HepG2 (cell line): Measurements from ENCODE around the gene VSIG2. TPM values are rescaled to one million over a fixed set of nuclear protein-coding genes. Genes with fewer than 3 reads are reported as not detected.

Experiments used
- ATAC-seq: fragments of 200-7000 bp; cut with Tn5 transposase; 3 replicates; pipeline ENCODE4 v1.9.1; 2020; ENCODE audit warnings: mild to moderate bottlenecking, moderate library complexity
- BruUV-seq: library from RNA; stranded (reverse); fragments of 400-500 nt; replicated peaks from 2 replicates; lab custom pipeline; 2021; lab: Mats Ljungman, UMichigan
- CTCF ChIA-PET: fragments of 300-600 bp; formaldehyde crosslinking; extraction: SDS; loops from one replicate; lab custom pipeline; 2021; ENCODE audit warnings: low total read pairs, inconsistent platforms, low intra/inter-chr PET ratio; lab: Yijun Ruan, JAX
- POLR2A ChIA-PET: fragments of 350-600 bp; sonication (Branson Sonifier 250); formaldehyde crosslinking; loops from one replicate; lab custom pipeline; 2020; ENCODE audit warnings: antibody characterized with exemption, inconsistent platforms; lab: Yijun Ruan, JAX
- DNase-seq: peaks from one replicate; pipeline ENCODE4 v3.0.0-alpha.2; 2015; ENCODE audit warnings: low spot score
- FAIRE-seq: peaks from 3 replicates; lab custom pipeline; 2011; peaks lifted over from hg19 to GRCh38; lab: Jason Lieb, UNC
- H2AFZ ChIP-seq: one replicate; pipeline ENCODE4 v1.6.1; 2011; ENCODE audit warnings: low read length, inconsistent platforms
- H3K27ac ChIP-seq: fragments of 300-600 bp; 3 replicates; pipeline ENCODE4 v1.8.0; 2011; ENCODE audit warnings: mixed run types, mild to moderate bottlenecking, mixed read lengths, low read length, inconsistent platforms; ENCODE audit not compliant: insufficient read depth; ENCODE audit errors: extremely low read length
- H3K27me3 ChIP-seq, 2 experiments: fragments of 200-600 bp in 1 of 2; 2 replicates in 1 of 2; 3 replicates in 1 of 2; pipeline versions ENCODE4 v1.6.0 to v1.8.0; 2011; ENCODE audit warnings: low read length in 2 of 2, mild to moderate bottlenecking in 2 of 2, moderate library complexity in 2 of 2, inconsistent platforms in 1 of 2; ENCODE audit not compliant: insufficient read depth in 2 of 2, control insufficient read depth in 1 of 2
- H3K36me3 ChIP-seq, 2 experiments: fragments of 200-600 bp in 1 of 2; replicated peaks in 1 of 2; 2 replicates in 1 of 2; 3 replicates in 1 of 2; pipeline versions ENCODE4 v1.5.1 to v1.8.0; 2011; ENCODE audit warnings: low read length in 2 of 2, inconsistent platforms in 1 of 2; ENCODE audit not compliant: insufficient read depth in 2 of 2, control insufficient read depth in 1 of 2
- H3K4me1 ChIP-seq: 2 replicates; pipeline ENCODE4 v1.5.1; 2012; ENCODE audit warnings: low read length, inconsistent platforms; ENCODE audit not compliant: insufficient read depth
- H3K4me2 ChIP-seq: 2 replicates; pipeline ENCODE4 v1.6.0; 2011; ENCODE audit warnings: low read depth, low read length, inconsistent platforms
- H3K4me3 ChIP-seq, 3 experiments: fragments of 200-600 bp in 1 of 3; sonication (generic), shearing (Covaris generic) in 1 of 3; replicated peaks in 1 of 3; 2 replicates each; pipeline ENCODE4 v1.5.1; 2011 to 2016; ENCODE audit warnings: low read length in 3 of 3, inconsistent platforms in 2 of 3, low read depth in 2 of 3, mild to moderate bottlenecking in 2 of 3, control low read depth in 1 of 3, mixed read lengths in 1 of 3; ENCODE audit not compliant: insufficient read depth in 1 of 3
- H3K79me2 ChIP-seq: one replicate; pipeline ENCODE4 v1.6.1; 2011; ENCODE audit warnings: low read length, inconsistent platforms; ENCODE audit not compliant: insufficient read depth
- H3K9ac ChIP-seq: 2 replicates; pipeline ENCODE4 v1.6.0; 2011; ENCODE audit warnings: mild to moderate bottlenecking, low read depth, low read length, inconsistent platforms; ENCODE audit not compliant: insufficient read depth
- H3K9me3 ChIP-seq: 2 replicates; pipeline ENCODE4 v1.5.1; 2012; ENCODE audit warnings: mild to moderate bottlenecking, low read length
- H4K20me1 ChIP-seq: 2 replicates; pipeline ENCODE4 v1.6.0; 2011; ENCODE audit warnings: inconsistent platforms, mild to moderate bottlenecking, low read length, moderate library complexity; ENCODE audit not compliant: insufficient read depth
- FOXC1 ChIP-seq: sonication (generic); formaldehyde crosslinking; IDR thresholded peaks from 2 replicates; pipeline ENCODE4 v1.8.0; 2022; ENCODE audit warnings: mild to moderate bottlenecking, missing genetic modification reagents, borderline replicate concordance
- ISL2 ChIP-seq: sonication (generic); formaldehyde crosslinking; IDR thresholded peaks from 2 replicates; pipeline ENCODE4 v1.5.0; 2020; ENCODE audit warnings: missing genetic modification reagents
- KMT2B ChIP-seq: IDR thresholded peaks from 2 replicates; pipeline ENCODE4 v1.6.1; 2016; ENCODE audit warnings: missing genetic modification reagents, missing compliant biosample characterization
- MEIS1 ChIP-seq: sonication (generic); formaldehyde crosslinking; IDR thresholded peaks from 2 replicates; pipeline ENCODE4 v1.9.0; 2021; ENCODE audit warnings: mild to moderate bottlenecking, missing genetic modification reagents, moderate library complexity, borderline replicate concordance
- MTA3 ChIP-seq: sonication (generic); formaldehyde crosslinking; IDR thresholded peaks from 2 replicates; pipeline ENCODE4 v1.4.0; 2020; ENCODE audit warnings: missing genetic modification reagents
- MXI1 ChIP-seq: IDR thresholded peaks from 3 replicates; pipeline ENCODE4 v1.6.1; 2012; ENCODE audit warnings: low read depth, low read length, inconsistent platforms, borderline replicate concordance
- PHF8 ChIP-seq: sonication (generic); formaldehyde crosslinking; IDR thresholded peaks from 2 replicates; pipeline ENCODE4 v1.5.0; 2020; ENCODE audit warnings: missing genetic modification reagents
- SRY ChIP-seq: sonication (generic); formaldehyde crosslinking; IDR thresholded peaks from 2 replicates; pipeline ENCODE4 v1.8.0; 2022; ENCODE audit warnings: mild to moderate bottlenecking, missing genetic modification reagents
- SYNCRIP ChIP-seq: fragments of 200-400 bp; formaldehyde crosslinking; IDR thresholded peaks from 2 replicates; pipeline ENCODE4 v1.6.1; 2018; ENCODE audit warnings: mild to moderate bottlenecking, low read depth, low read length; ENCODE audit not compliant: insufficient read depth
- ZNF180 ChIP-seq: sonication (generic); formaldehyde crosslinking; IDR thresholded peaks from 2 replicates; pipeline ENCODE4 v1.4.0; 2020; ENCODE audit warnings: low read depth, missing genetic modification reagents, borderline replicate concordance
- ZNF205 ChIP-seq: IDR thresholded peaks from 2 replicates; pipeline ENCODE4 v1.6.1; 2018; ENCODE audit warnings: missing biosample characterization, missing genetic modification reagents
- ZNF292 ChIP-seq: sonication (generic); formaldehyde crosslinking; IDR thresholded peaks from 2 replicates; pipeline ENCODE4 v1.8.1; 2022; ENCODE audit warnings: mild to moderate bottlenecking, low read depth, missing genetic modification reagents, borderline replicate concordance
- ZNF569 ChIP-seq: sonication (generic); formaldehyde crosslinking; IDR thresholded peaks from 2 replicates; pipeline ENCODE4 v1.5.0; 2020; ENCODE audit warnings: mild to moderate bottlenecking, missing genetic modification reagents, moderate library complexity, borderline replicate concordance
- ZNF629 ChIP-seq: sonication (generic); formaldehyde crosslinking; conservative IDR thresholded peaks from 2 replicates; pipeline ENCODE4 v1.5.0; 2020; ENCODE audit warnings: missing genetic modification reagents
- ZNF749 ChIP-seq: sonication (generic); formaldehyde crosslinking; IDR thresholded peaks from 2 replicates; pipeline ENCODE4 v1.8.0; 2022; ENCODE audit warnings: mild to moderate bottlenecking, missing genetic modification reagents, moderate library complexity, borderline replicate concordance
- ZNF775 ChIP-seq: sonication (generic); formaldehyde crosslinking; IDR thresholded peaks from 2 replicates; pipeline ENCODE4 v1.4.0; 2020; ENCODE audit warnings: missing genetic modification reagents, mild to moderate bottlenecking, moderate library complexity, borderline replicate concordance
- ZNF776 ChIP-seq: sonication (generic); formaldehyde crosslinking; IDR thresholded peaks from 2 replicates; pipeline ENCODE4 v1.4.0; 2020; ENCODE audit warnings: mild to moderate bottlenecking, missing genetic modification reagents
- ZSCAN20 ChIP-seq: sonication (generic); formaldehyde crosslinking; IDR thresholded peaks from 2 replicates; pipeline ENCODE4 v1.4.0; 2020; ENCODE audit warnings: missing genetic modification reagents, mild to moderate bottlenecking, borderline replicate concordance
- WGBS: methylation state at CpG from one replicate; pipeline ENCODE4 v1.1.6; 2017; ENCODE audit warnings: low lambda C conversion rate; 5-methylcytosine and 5-hydroxymethylcytosine counted together
- in situ Hi-C: cut with HindIII; loops from 2 replicates; pipeline ENCODE4 v1.10.0; 2017; ENCODE audit warnings: low pct_unique_long_range_greater_than_20kb; ENCODE audit not compliant: extremely low pct_ligation_motif_present
- intact Hi-C: fragments of 100-400 bp; cut with micrococcal nuclease; formaldehyde crosslinking; loops from one replicate; pipeline ENCODE4 v1.10.0; 2022; ENCODE audit not compliant: unreplicated experiment
- polyA plus RNA-seq, 8 experiments: library from polyadenylated mRNA; depleted of rRNA in 3 of 8; stranded (reverse) in 7 of 8; unstranded in 1 of 8; fragments of >200 nt; fragmentation: Illumina TruSeq in 4 of 8; extraction: Trizol in 4 of 8; gene quantifications; 2 replicates each; pipeline versions ENCODE4 v1.2.1 to v1.2.3, GENCODE V29; 2011 to 2016; ENCODE audit warnings: low read depth in 4 of 8, missing spikeins in 1 of 8, mixed read lengths in 1 of 8; ENCODE audit not compliant: insufficient read depth in 1 of 8
- total RNA-seq, 5 experiments: library from RNA; depleted of rRNA; stranded (reverse); fragments of >200 nt; fragmentation: Illumina TruSeq; extraction: Trizol; gene quantifications; 2 replicates each; pipeline ENCODE4 v1.2.3, GENCODE V29; 2016; ENCODE audit warnings: low read depth in 1 of 5

Gene VSIG2
- total and polyA plus RNA-seq, 2 of the 13 experiments (the other 11 are each of a cell fraction or from before 2014, with no cell fraction given) = 0.80 to 2.7 TPM

DNA sequence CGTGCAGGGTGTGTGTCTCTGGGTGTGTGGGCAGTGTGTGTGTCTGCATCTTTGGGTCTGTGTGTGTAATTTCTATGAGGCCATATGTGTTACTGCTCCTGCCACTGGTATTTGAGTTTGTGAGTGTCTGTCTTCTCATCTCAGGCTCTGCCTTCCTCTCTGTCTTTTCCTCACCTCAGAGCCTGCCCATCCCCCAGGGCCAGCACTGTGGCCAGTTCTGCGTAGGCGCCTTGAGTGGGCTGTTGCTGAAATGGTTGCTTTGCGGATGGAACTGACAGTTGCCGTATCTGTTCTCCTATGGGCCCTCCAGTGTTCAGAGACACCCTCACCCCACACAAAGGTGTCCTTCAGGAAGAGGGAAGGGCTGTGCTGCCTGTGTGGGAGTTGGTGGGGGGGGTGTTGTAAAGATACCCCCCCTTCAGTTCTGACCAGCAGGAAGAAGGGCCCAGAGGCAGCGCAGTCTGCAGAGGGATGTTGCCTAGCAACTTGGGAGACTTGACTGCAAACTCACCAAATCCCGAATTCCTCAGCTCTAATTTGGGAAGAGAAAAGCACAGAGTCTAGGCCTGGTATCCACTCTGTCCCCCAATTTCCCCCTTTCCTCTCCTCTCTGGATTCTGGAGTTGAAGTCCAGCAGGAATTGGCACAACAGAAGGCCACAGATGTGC is 14.3 kb downstream of the VSIG2 start:
- Histone ChIP-seq H3K9me3 (no peaks in the 10 kb centered on the region), H3K79me2 (no peaks in the 10 kb centered on the region), H3K4me1 (peaks cover 18% of the 10 kb centered on the region), H2AFZ (no peak overlapping the region), H3K4me3 (no peak overlapping the region), H3K27ac (no peak overlapping the region), H4K20me1 (no peaks in the 10 kb centered on the region), H3K4me2 (no peak overlapping the region), H3K36me3 (no peaks in the 10 kb centered on the region), H3K27me3 (peaks cover 2 to 65% of the 10 kb centered on the region in 2 experiments; a peak in 4 of 5 replicates), H3K9ac (no peak overlapping the region)
- BruUV-seq = no TSS peak
- FAIRE-seq (no peak), DNase-seq (no peak), ATAC-seq (no peak)
- intact Hi-C loops = no loop called here
- CTCF ChIA-PET = no interaction called here
- TF ChIP-seq KMT2B = no peak
- TF ChIP-seq ISL2 (CRISPR knock-in tag) = no peak
- TF ChIP-seq MEIS1 (CRISPR knock-in tag) = no peak
- TF ChIP-seq SYNCRIP = no peak
- TF ChIP-seq PHF8 (CRISPR knock-in tag) = no peak
- 40% methylated on average over 6 of the region's 7 CpGs for WGBS
- POLR2A ChIA-PET = interaction anchor here (1.0 kb wide), 1 partner anchor 9 kb away, joined by 3 read pairs; no protein-coding TSS in a partner anchor
- in situ Hi-C loops = no loop called here

GRCh38 chr11:124736736-124737135 is 15.3 kb downstream of the VSIG2 start:
- peaks cover 2 to 59% of the 10 kb centered on the region in 2 experiments; a peak in 4 of 5 replicates for H3K27me3 ChIP-seq
- no peak overlapping the region for H3K4me3 ChIP-seq
- no peak overlapping the region for H3K27ac ChIP-seq
- no peaks in the 10 kb centered on the region for H3K36me3 ChIP-seq
- no peak overlapping the region for H3K4me2 ChIP-seq
- H3K79me2 ChIP-seq = no peaks in the 10 kb centered on the region
- in situ Hi-C loops = no loop called here
- no peak overlapping the region for H2AFZ ChIP-seq
- peaks cover 18% of the 10 kb centered on the region for H3K4me1 ChIP-seq
- POLR2A ChIA-PET = no interaction called here
- H3K9ac ChIP-seq = no peak overlapping the region
- BruUV-seq = no TSS peak
- TF ChIP-seq FOXC1 (CRISPR knock-in tag) = no peak
- TF ChIP-seq SRY = no peak
- TF ChIP-seq ZNF629 = no peak
- no peak for TF ChIP-seq ZNF749 (CRISPR knock-in tag)
- no peak for TF ChIP-seq MTA3 (CRISPR knock-in tag)
- TF ChIP-seq MXI1 = no peak
- no peak for TF ChIP-seq ZNF180 (CRISPR knock-in tag)
- no peak for TF ChIP-seq ZNF205 (CRISPR knock-in tag)
- no peak for TF ChIP-seq ZNF775 (CRISPR knock-in tag)
- TF ChIP-seq ZNF776 (CRISPR knock-in tag) = no peak
- no peak for TF ChIP-seq ZSCAN20 (CRISPR knock-in tag)
- no peak for TF ChIP-seq ZNF569 (CRISPR knock-in tag)
- no peak for TF ChIP-seq ZNF292
- CTCF ChIA-PET = no interaction called here
- DNase-seq = no peak
- intact Hi-C loops = no loop called here
- no peak for ATAC-seq
- no peak for FAIRE-seq
- H4K20me1 ChIP-seq = no peaks in the 10 kb centered on the region
- 0% methylated on average over 2 of the region's 3 CpGs for WGBS
- no peaks in the 10 kb centered on the region for H3K9me3 ChIP-seq
